Measurements from ENCODE around the gene ADSS1.

The ADSS1 gene

GRCh38 chr14:104698688-104699425 lies 25.2 kb upstream of the ADSS1 start:
- no peak overlapping the region for H3K27ac ChIP-seq
- TF ChIP-seq CTCF (IDR thresholded peaks at IDR 0.05) (no peak), ZFX (IDR thresholded peaks at IDR 0.05; ENCODE audit: borderline replicate concordance) (no peak)

GRCh38 chr14:104699426-104699748 lies 24.6 kb upstream of the ADSS1 start:
- no peak overlapping the region for H3K27ac ChIP-seq
- TF ChIP-seq ZFX (IDR thresholded peaks at IDR 0.05; ENCODE audit: borderline replicate concordance) (no peak), CTCF (IDR thresholded peaks at IDR 0.05) (no peak)

GRCh38 chr14:104700225-104700651 lies 23.8 kb upstream of the ADSS1 start:
- no peak for TF ChIP-seq ZFX (IDR thresholded peaks at IDR 0.05; ENCODE audit: borderline replicate concordance)
- TF ChIP-seq CTCF (IDR thresholded peaks at IDR 0.05) = no peak
- H3K27ac ChIP-seq = no peak overlapping the region

GRCh38 chr14:104700747-104701217 lies 23.2 kb upstream of the ADSS1 start:
- TF ChIP-seq CTCF (IDR thresholded peaks at IDR 0.05) (no peak), ZFX (IDR thresholded peaks at IDR 0.05; ENCODE audit: borderline replicate concordance) (no peak)

GRCh38 chr14:104701383-104702076 lies 22.5 kb upstream of the ADSS1 start:
- no peak for TF ChIP-seq ZFX (IDR thresholded peaks at IDR 0.05; ENCODE audit: borderline replicate concordance)
- TF ChIP-seq CTCF (IDR thresholded peaks at IDR 0.05) = no peak
- H3K27ac ChIP-seq = no peak overlapping the region

More at GRCh38 chr14:104700747-104701217, 23.2 kb upstream of the ADSS1 start:
- H3K27ac ChIP-seq = no peak overlapping the region

- no peak overlapping the region for H3K27ac ChIP-seq
- no peak for TF ChIP-seq ZFX (IDR thresholded peaks at IDR 0.05; ENCODE audit: borderline replicate concordance)
- TF ChIP-seq CTCF (IDR thresholded peaks at IDR 0.05) = no peak
Measured at GRCh38 chr14:104702106-104702505, 21.9 kb upstream of the ADSS1 start.

- H3K27ac ChIP-seq = no peak overlapping the region
- TF ChIP-seq CTCF (IDR thresholded peaks at IDR 0.05) (no peak), ZFX (IDR thresholded peaks at IDR 0.05; ENCODE audit: borderline replicate concordance) (no peak)
Measured at GRCh38 chr14:104702673-104703072, 21.4 kb upstream of the ADSS1 start.
